Measurements from ENCODE around the gene PEAK1.

GRCh38 chr15:77195586-77195985, 224.3 kb downstream of the PEAK1 start:
- TF ChIP-seq CTCF (conservative IDR thresholded peaks at IDR 0.05; ENCODE audit: low read depth, low read length) (no peak), EZH2 (IDR thresholded peaks at IDR 0.05; ENCODE audit: borderline replicate concordance, low read depth, low read length, poor library complexity, severe bottlenecking) (no peak)
